ENCODE measurements around the gene TSPAN16.
A peak's percentile ranks its signal among the peaks of the same experiment; 100 is the strongest.

The TSPAN16 gene

GRCh38 chr19:11261971-11262839 lies 33.8 kb upstream of the TSPAN16 start, which contains the start of gene DOCK6:
TSS of gene DOCK6 (minus strand) at chr19:11262524. CDS start at chr19:11262440, 84 bp downstream.
- WGBS (ENCODE audit: insufficient coverage) = 2% methylated on average over 55 of the region's 91 CpGs
- peaks cover 0 to 21% (median 18%) of the 10 kb centered on the region in 5 experiments for H3K27me3 ChIP-seq (replicated peaks in 2 of 5; ENCODE audit: control insufficient read depth in 4 of 5, insufficient read depth in 5 of 5, low read length in 4 of 5)
- H3K4me1 ChIP-seq (ENCODE audit: control extremely low read depth in 1 of 4, control insufficient read depth in 4 of 4, insufficient read depth in 4 of 4, low read length in 3 of 4) = peaks cover 0 to 9% (median 6%) of the 10 kb centered on the region in 4 experiments
- H3K9me3 ChIP-seq (ENCODE audit: control extremely low read depth in 1 of 5, control insufficient read depth in 4 of 5, insufficient read depth in 2 of 5, low read depth in 1 of 5, low read length in 4 of 5) = no peaks in the 10 kb centered on the region
- ChIA-PET CTCF (interaction anchor here (1.5 kb wide), 1 partner anchor 10 kb away, joined by 3 read pairs; no protein-coding TSS in a partner anchor), POLR2A (no interaction called here)
- no peak within 1 kb of the TSS for H3K27ac ChIP-seq (ENCODE audit: insufficient read depth in 1 of 2, low read depth in 1 of 2, low read length in 2 of 2, poor library complexity in 1 of 2, severe bottlenecking in 2 of 2)
- no peak for DNase-seq
- H3K4me3 ChIP-seq (ENCODE audit: control insufficient read depth in 1 of 7, extremely low read depth in 1 of 7, insufficient read depth in 4 of 7, low read depth in 2 of 7, low read length in 6 of 7) = peak within 1 kb of the TSS in 6 of 7 experiments; percentile 19 to 72 (median 50)
- H3K36me3 ChIP-seq (ENCODE audit: control insufficient read depth in 4 of 4, insufficient read depth in 4 of 4, low read length in 3 of 4) = no peaks in the 10 kb centered on the region

GRCh38 chr19:11263726-11264125 lies 32.2 kb upstream of the TSPAN16 start:
- Histone ChIP-seq H3K9me3 (ENCODE audit: control extremely low read depth in 1 of 5, control insufficient read depth in 4 of 5, insufficient read depth in 2 of 5, low read depth in 1 of 5, low read length in 4 of 5) (no peaks in the 10 kb centered on the region), H3K4me3 (ENCODE audit: control insufficient read depth in 1 of 7, extremely low read depth in 1 of 7, insufficient read depth in 4 of 7, low read depth in 2 of 7, low read length in 6 of 7) (no peak overlapping the region), H3K4me1 (ENCODE audit: control extremely low read depth in 1 of 4, control insufficient read depth in 4 of 4, insufficient read depth in 4 of 4, low read length in 3 of 4) (peaks cover 0 to 18% (median 11%) of the 10 kb centered on the region in 4 experiments), H3K27ac (ENCODE audit: insufficient read depth in 1 of 2, low read depth in 1 of 2, low read length in 2 of 2, poor library complexity in 1 of 2, severe bottlenecking in 2 of 2) (no peak overlapping the region), H3K36me3 (ENCODE audit: control insufficient read depth in 4 of 4, insufficient read depth in 4 of 4, low read length in 3 of 4) (no peaks in the 10 kb centered on the region), H3K27me3 (replicated peaks in 2 of 5; ENCODE audit: control insufficient read depth in 4 of 5, insufficient read depth in 5 of 5, low read length in 4 of 5) (peaks cover 0 to 21% (median 18%) of the 10 kb centered on the region in 5 experiments)
- no peak for DNase-seq
- POLR2A ChIA-PET = no interaction called here
- CTCF ChIA-PET = interaction anchor here (1.1 to 1.5 kb wide), 2 partner anchors 9 to 20 kb away, joined by 3 to 4 read pairs; no protein-coding TSS in a partner anchor
- WGBS (ENCODE audit: insufficient coverage) = 100% methylated on average over 2 of the region's 6 CpGs

GRCh38 chr19:11264452-11265176 lies 31.3 kb upstream of the TSPAN16 start:
- POLR2A ChIA-PET = no interaction called here
- no peak for DNase-seq
- Histone ChIP-seq H3K27me3 (replicated peaks in 2 of 5; ENCODE audit: control insufficient read depth in 4 of 5, insufficient read depth in 5 of 5, low read length in 4 of 5) (peaks cover 0 to 21% (median 18%) of the 10 kb centered on the region in 5 experiments), H3K4me3 (ENCODE audit: control insufficient read depth in 1 of 7, extremely low read depth in 1 of 7, insufficient read depth in 4 of 7, low read depth in 2 of 7, low read length in 6 of 7) (no peak overlapping the region), H3K36me3 (ENCODE audit: control insufficient read depth in 4 of 4, insufficient read depth in 4 of 4, low read length in 3 of 4) (no peaks in the 10 kb centered on the region), H3K27ac (ENCODE audit: insufficient read depth in 1 of 2, low read depth in 1 of 2, low read length in 2 of 2, poor library complexity in 1 of 2, severe bottlenecking in 2 of 2) (no peak overlapping the region), H3K9me3 (ENCODE audit: control extremely low read depth in 1 of 5, control insufficient read depth in 4 of 5, insufficient read depth in 2 of 5, low read depth in 1 of 5, low read length in 4 of 5) (no peaks in the 10 kb centered on the region), H3K4me1 (ENCODE audit: control extremely low read depth in 1 of 4, control insufficient read depth in 4 of 4, insufficient read depth in 4 of 4, low read length in 3 of 4) (peaks cover 0 to 26% (median 19%) of the 10 kb centered on the region in 4 experiments)
- CTCF ChIA-PET = interaction anchor here (1.5 kb wide), 2 partner anchors 9 to 19 kb away, joined by 4 to 5 read pairs; no protein-coding TSS in a partner anchor
- WGBS (ENCODE audit: insufficient coverage) = 91% methylated on average over 14 of the region's 19 CpGs

- 97% methylated on average over 6 of the region's 6 CpGs for WGBS (ENCODE audit: insufficient coverage)
- CTCF ChIA-PET = interaction anchor here (1.0 to 1.5 kb wide), 4 partner anchors 9 to 18 kb away, joined by 3 to 5 read pairs (median 4); no protein-coding TSS in a partner anchor
- Histone ChIP-seq H3K27ac (ENCODE audit: insufficient read depth in 1 of 2, low read depth in 1 of 2, low read length in 2 of 2, poor library complexity in 1 of 2, severe bottlenecking in 2 of 2) (no peak overlapping the region), H3K36me3 (ENCODE audit: control insufficient read depth in 4 of 4, insufficient read depth in 4 of 4, low read length in 3 of 4) (no peaks in the 10 kb centered on the region), H3K27me3 (replicated peaks in 2 of 5; ENCODE audit: control insufficient read depth in 4 of 5, insufficient read depth in 5 of 5, low read length in 4 of 5) (peaks cover 0 to 20% (median 17%) of the 10 kb centered on the region in 5 experiments), H3K4me3 (ENCODE audit: control insufficient read depth in 1 of 7, extremely low read depth in 1 of 7, insufficient read depth in 4 of 7, low read depth in 2 of 7, low read length in 6 of 7) (no peak overlapping the region), H3K4me1 (ENCODE audit: control extremely low read depth in 1 of 4, control insufficient read depth in 4 of 4, insufficient read depth in 4 of 4, low read length in 3 of 4) (peaks cover 0 to 27% (median 20%) of the 10 kb centered on the region in 4 experiments), H3K9me3 (ENCODE audit: control extremely low read depth in 1 of 5, control insufficient read depth in 4 of 5, insufficient read depth in 2 of 5, low read depth in 1 of 5, low read length in 4 of 5) (no peaks in the 10 kb centered on the region)
- DNase-seq = no peak
- POLR2A ChIA-PET = no interaction called here
These were observed 30.7 kb upstream of the TSPAN16 start for GRCh38 chr19:11265177-11265784.

GRCh38 chr19:11265785-11266236 lies 30.1 kb upstream of the TSPAN16 start:
- peaks cover 0 to 27% (median 20%) of the 10 kb centered on the region in 4 experiments for H3K4me1 ChIP-seq (ENCODE audit: control extremely low read depth in 1 of 4, control insufficient read depth in 4 of 4, insufficient read depth in 4 of 4, low read length in 3 of 4)
- peaks cover 0 to 20% (median 17%) of the 10 kb centered on the region in 5 experiments for H3K27me3 ChIP-seq (replicated peaks in 2 of 5; ENCODE audit: control insufficient read depth in 4 of 5, insufficient read depth in 5 of 5, low read length in 4 of 5)
- no peak overlapping the region for H3K4me3 ChIP-seq (ENCODE audit: control insufficient read depth in 1 of 7, extremely low read depth in 1 of 7, insufficient read depth in 4 of 7, low read depth in 2 of 7, low read length in 6 of 7)
- H3K36me3 ChIP-seq (ENCODE audit: control insufficient read depth in 4 of 4, insufficient read depth in 4 of 4, low read length in 3 of 4) = no peaks in the 10 kb centered on the region
- 98% methylated on average over 7 of the region's 11 CpGs for WGBS (ENCODE audit: insufficient coverage)
- no peaks in the 10 kb centered on the region for H3K9me3 ChIP-seq (ENCODE audit: control extremely low read depth in 1 of 5, control insufficient read depth in 4 of 5, insufficient read depth in 2 of 5, low read depth in 1 of 5, low read length in 4 of 5)
- no peak for DNase-seq
- ChIA-PET CTCF (interaction anchor here (1.0 to 1.5 kb wide), 3 partner anchors 10 to 16 kb away, joined by 3 to 5 read pairs (median 3); no protein-coding TSS in a partner anchor), POLR2A (no interaction called here)
- no peak overlapping the region for H3K27ac ChIP-seq (ENCODE audit: insufficient read depth in 1 of 2, low read depth in 1 of 2, low read length in 2 of 2, poor library complexity in 1 of 2, severe bottlenecking in 2 of 2)

GRCh38 chr19:11267316-11268085 lies 28.5 kb upstream of the TSPAN16 start:
- H3K27me3 ChIP-seq (replicated peaks in 2 of 5; ENCODE audit: control insufficient read depth in 4 of 5, insufficient read depth in 5 of 5, low read length in 4 of 5) = peaks cover 0 to 16% (median 6%) of the 10 kb centered on the region in 5 experiments
- ChIA-PET CTCF (interaction anchor here (0.9 to 1.9 kb wide), 5 partner anchors 11 to 139 kb away, joined by 3 to 8 read pairs (median 4); no protein-coding TSS in a partner anchor), POLR2A (no interaction called here)
- no peak for DNase-seq
- H3K36me3 ChIP-seq (ENCODE audit: control insufficient read depth in 4 of 4, insufficient read depth in 4 of 4, low read length in 3 of 4) = no peaks in the 10 kb centered on the region
- no peak overlapping the region for H3K27ac ChIP-seq (ENCODE audit: insufficient read depth in 1 of 2, low read depth in 1 of 2, low read length in 2 of 2, poor library complexity in 1 of 2, severe bottlenecking in 2 of 2)
- no peak overlapping the region for H3K4me3 ChIP-seq (ENCODE audit: control insufficient read depth in 1 of 7, extremely low read depth in 1 of 7, insufficient read depth in 4 of 7, low read depth in 2 of 7, low read length in 6 of 7)
- 95% methylated on average over 9 of the region's 10 CpGs for WGBS (ENCODE audit: insufficient coverage)
- no peaks in the 10 kb centered on the region for H3K9me3 ChIP-seq (ENCODE audit: control extremely low read depth in 1 of 5, control insufficient read depth in 4 of 5, insufficient read depth in 2 of 5, low read depth in 1 of 5, low read length in 4 of 5)
- H3K4me1 ChIP-seq (ENCODE audit: control extremely low read depth in 1 of 4, control insufficient read depth in 4 of 4, insufficient read depth in 4 of 4, low read length in 3 of 4) = peaks cover 0 to 25% (median 17%) of the 10 kb centered on the region in 4 experiments
